Kidney (tissue), 14 donors: ENCODE data around the gene MYH9. TPM values are rescaled to one million over a fixed set of nuclear protein-coding genes. Genes with fewer than 3 reads are reported as not detected.

Experiments used
- DNase-seq, 5 donors: peaks; one replicate each; pipeline ENCODE4 v3.0.0-alpha.2; 2013 to 2020
- FAIRE-seq: peaks from 2 replicates; lab custom pipeline; 2012; peaks lifted over from hg19 to GRCh38; lab: Jason Lieb, UNC
- H3K27ac ChIP-seq, 2 donors: one replicate each; pipeline ENCODE4 v1.7.0; 2013; ENCODE audit warnings: low read depth in 2 of 2, low read length in 2 of 2, inconsistent platforms in 1 of 2
- H3K27me3 ChIP-seq: one replicate; pipeline ENCODE4 v1.7.1; 2013; ENCODE audit warnings: low read length, inconsistent platforms; ENCODE audit not compliant: control insufficient read depth, insufficient read depth
- H3K36me3 ChIP-seq, 3 donors: one replicate each; pipeline versions ENCODE4 v1.7.0 to v1.7.1; 2013; ENCODE audit warnings: low read length in 3 of 3, control low read depth in 1 of 3, inconsistent platforms in 1 of 3; ENCODE audit not compliant: insufficient read depth in 3 of 3, control insufficient read depth in 2 of 3
- H3K4me1 ChIP-seq, 3 donors: one replicate each; pipeline versions ENCODE4 v1.7.0 to v1.7.1; 2013; ENCODE audit warnings: low read length in 3 of 3, inconsistent platforms in 1 of 3, low read depth in 1 of 3; ENCODE audit not compliant: control insufficient read depth in 2 of 3, insufficient read depth in 2 of 3
- H3K4me3 ChIP-seq, 3 donors: one replicate each; pipeline versions ENCODE4 v1.7.0 to v1.8.1; 2013; ENCODE audit warnings: low read length in 3 of 3, control low read depth in 1 of 3, inconsistent platforms in 1 of 3
- H3K9ac ChIP-seq, 3 donors: one replicate each; pipeline versions ENCODE4 v1.7.0 to v1.7.1; 2013; ENCODE audit warnings: low read length in 3 of 3, control low read depth in 1 of 3, inconsistent platforms in 1 of 3
- H3K9me3 ChIP-seq, 3 donors: one replicate each; pipeline versions ENCODE4 v1.7.0 to v1.7.1; 2013; ENCODE audit warnings: low read length in 3 of 3, control low read depth in 1 of 3, inconsistent platforms in 1 of 3; ENCODE audit not compliant: control insufficient read depth in 2 of 3, insufficient read depth in 1 of 3
- intact Hi-C: fragments of 100-400 bp; cut with DNase I; formaldehyde crosslinking; loops from one replicate; pipeline ENCODE4 v1.11.1; 2022
- polyA plus RNA-seq: library from polyadenylated mRNA; stranded (reverse); fragments of 350-450 nt; fragmentation: Illumina TruSeq; extraction: RNeasy Lipid Tissue Mini Kit (QIAGEN cat#74804); gene quantifications from one replicate; pipeline ENCODE4 v1.2.3, GENCODE V29; 2014; ENCODE audit warnings: low read depth, low replicate concordance; ENCODE audit not compliant: insufficient read depth
- total RNA-seq: library from RNA; stranded (reverse); fragmentation: NEBNext Ultra II Directional; extraction: Animal tissue kit (Norgen Biotek cat#: 25700); gene quantifications from one replicate; pipeline ENCODE4 v1.2.1, GENCODE V29; 2021
- TF ChIP-seq, protein P1 (sequence below): IDR thresholded peaks from 3 replicates; pipeline ENCODE4 v1.5.1; 2012; ENCODE audit warnings: mild to moderate bottlenecking, moderate library complexity, borderline replicate concordance; ENCODE audit not compliant: insufficient read depth; ENCODE audit errors: extremely low read depth
- donor health status: control.
- donor health status: control.
- donor health status: control.
- donor health status: control.
- donor health status: control.
- donor health status: DM: yes; HTN: yes; CAD: no.
- donor health status: Normal renal cell carcinoma (clear cell type).

MYH9 gene
- total and polyA plus RNA-seq, 2 donors from 2014 or later, result 85.2 to 655 TPM

DNA sequence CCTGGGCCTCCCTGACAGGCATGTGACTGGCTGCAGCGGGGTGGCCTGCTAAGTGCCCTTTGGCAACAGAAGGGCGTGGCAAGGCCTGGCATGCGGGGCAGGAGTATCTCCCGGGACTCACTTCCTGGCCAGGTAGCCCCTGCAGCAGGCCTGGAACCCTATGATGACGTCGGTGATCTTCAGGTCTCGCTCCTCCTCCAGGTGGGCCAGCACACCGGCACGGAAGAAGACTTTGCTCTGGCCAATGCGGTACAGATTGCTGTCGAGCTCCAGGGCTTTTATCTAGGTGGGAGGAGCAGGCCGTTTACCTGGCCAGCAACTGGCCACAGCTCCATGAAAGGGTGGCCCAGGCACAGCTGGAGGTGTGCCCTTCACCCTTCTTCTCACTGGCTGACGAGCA lies 83.9 kb downstream of the MYH9 start:
- TF ChIP-seq, protein P1, sequence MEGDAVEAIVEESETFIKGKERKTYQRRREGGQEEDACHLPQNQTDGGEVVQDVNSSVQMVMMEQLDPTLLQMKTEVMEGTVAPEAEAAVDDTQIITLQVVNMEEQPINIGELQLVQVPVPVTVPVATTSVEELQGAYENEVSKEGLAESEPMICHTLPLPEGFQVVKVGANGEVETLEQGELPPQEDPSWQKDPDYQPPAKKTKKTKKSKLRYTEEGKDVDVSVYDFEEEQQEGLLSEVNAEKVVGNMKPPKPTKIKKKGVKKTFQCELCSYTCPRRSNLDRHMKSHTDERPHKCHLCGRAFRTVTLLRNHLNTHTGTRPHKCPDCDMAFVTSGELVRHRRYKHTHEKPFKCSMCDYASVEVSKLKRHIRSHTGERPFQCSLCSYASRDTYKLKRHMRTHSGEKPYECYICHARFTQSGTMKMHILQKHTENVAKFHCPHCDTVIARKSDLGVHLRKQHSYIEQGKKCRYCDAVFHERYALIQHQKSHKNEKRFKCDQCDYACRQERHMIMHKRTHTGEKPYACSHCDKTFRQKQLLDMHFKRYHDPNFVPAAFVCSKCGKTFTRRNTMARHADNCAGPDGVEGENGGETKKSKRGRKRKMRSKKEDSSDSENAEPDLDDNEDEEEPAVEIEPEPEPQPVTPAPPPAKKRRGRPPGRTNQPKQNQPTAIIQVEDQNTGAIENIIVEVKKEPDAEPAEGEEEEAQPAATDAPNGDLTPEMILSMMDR, result no peak
- no peak overlapping the region for H3K9ac ChIP-seq
- no peaks in the 10 kb centered on the region for H3K9me3 ChIP-seq
- DNase-seq (peak in 1 of 5 donors; percentile 76), FAIRE-seq (no peak)
- no peaks in the 10 kb centered on the region for H3K4me1 ChIP-seq
- intact Hi-C loops, result loop anchor here (10.0 kb wide), 1 partner anchor 171 kb away; no protein-coding TSS in a partner anchor
- H3K27me3 ChIP-seq, result no peaks in the 10 kb centered on the region
- no peak overlapping the region for H3K27ac ChIP-seq
- H3K36me3 ChIP-seq, result peaks cover 8 to 94% (median 74%) of the 10 kb centered on the region in 3 donors
- no peak overlapping the region for H3K4me3 ChIP-seq

DNA sequence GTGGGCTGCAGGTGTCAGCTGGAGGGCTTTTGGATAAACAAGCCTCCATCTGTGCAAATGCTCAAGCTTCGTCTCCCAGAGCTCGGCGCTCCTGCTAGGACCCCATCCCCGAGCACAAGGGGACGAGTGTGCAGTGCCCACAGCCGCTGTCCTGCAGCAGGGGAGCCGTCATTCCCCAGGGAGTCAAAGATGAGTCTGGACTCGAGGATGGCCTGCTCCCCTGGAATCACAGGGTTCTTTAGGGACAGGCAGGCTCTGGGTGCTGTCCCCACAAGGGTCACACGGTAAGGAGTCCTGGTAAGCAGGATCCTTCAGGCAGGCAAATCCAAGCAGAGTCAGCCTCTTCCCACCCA lies 84.7 kb downstream of the MYH9 start:
- no peaks in the 10 kb centered on the region for H3K27me3 ChIP-seq
- intact Hi-C loops, result loop anchor here (10.0 kb wide), 1 partner anchor 172 kb away; no protein-coding TSS in a partner anchor
- no peaks in the 10 kb centered on the region for H3K9me3 ChIP-seq
- TF ChIP-seq, protein P1, result no peak
- no peak overlapping the region for H3K27ac ChIP-seq
- no peak overlapping the region for H3K4me3 ChIP-seq
- no peak overlapping the region for H3K9ac ChIP-seq
- no peak for DNase-seq
- H3K36me3 ChIP-seq, result peaks cover 8 to 94% (median 79%) of the 10 kb centered on the region in 3 donors
- H3K4me1 ChIP-seq, result no peaks in the 10 kb centered on the region
- FAIRE-seq, result no peak

- FAIRE-seq (no peak), DNase-seq (no peak)
- intact Hi-C loops, result loop anchor here (10.0 kb wide), 1 partner anchor 172 kb away; no protein-coding TSS in a partner anchor
- no peak overlapping the region for H3K9ac ChIP-seq
- no peaks in the 10 kb centered on the region for H3K27me3 ChIP-seq
- H3K4me1 ChIP-seq, result no peaks in the 10 kb centered on the region
- H3K9me3 ChIP-seq, result no peaks in the 10 kb centered on the region
- peaks cover 11 to 94% (median 85%) of the 10 kb centered on the region in 3 donors for H3K36me3 ChIP-seq
- TF ChIP-seq, protein P1, result no peak
- H3K27ac ChIP-seq, result no peak overlapping the region
- H3K4me3 ChIP-seq, result no peak overlapping the region
These were observed 85.2 kb downstream of the MYH9 start for GRCh38 chr22:36302439-36303114.

- Histone ChIP-seq H3K9ac (no peak overlapping the region), H3K27me3 (no peaks in the 10 kb centered on the region), H3K4me3 (no peak overlapping the region), H3K4me1 (no peaks in the 10 kb centered on the region), H3K9me3 (no peaks in the 10 kb centered on the region), H3K27ac (no peak overlapping the region), H3K36me3 (peaks cover 14 to 97% (median 89%) of the 10 kb centered on the region in 3 donors)
- DNase-seq, result no peak
- intact Hi-C loops, result loop anchor here (10.0 kb wide), 1 partner anchor 173 kb away; no protein-coding TSS in a partner anchor
- FAIRE-seq, result no peak
- TF ChIP-seq, protein P1, result no peak
These were observed 85.9 kb downstream of the MYH9 start for GRCh38 chr22:36301851-36302250.
